Measurements from ENCODE around the gene FAM181A.

Gene FAM181A

GRCh38 chr14:93954516-93954830 is 27.3 kb downstream of the FAM181A start:
- no peaks in the 10 kb centered on the region for H3K36me3 ChIP-seq (replicated peaks)
- no peaks in the 10 kb centered on the region for H3K4me1 ChIP-seq
- H3K9me3 ChIP-seq: no peaks in the 10 kb centered on the region
- no peak for DNase-seq (ENCODE audit: low spot score in 2 of 2)
- in situ Hi-C loops (cut with MboI; ENCODE audit: low sequenced_read_pairs): no loop called here
- H3K27me3 ChIP-seq (ENCODE audit: low read depth): no peaks in the 10 kb centered on the region
- no peak overlapping the region for H3K4me3 ChIP-seq

GRCh38 chr14:93954900-93955849 is 28.0 kb downstream of the FAM181A start:
- in situ Hi-C loops (cut with MboI; ENCODE audit: low sequenced_read_pairs): no loop called here
- no peaks in the 10 kb centered on the region for H3K9me3 ChIP-seq
- H3K4me3 ChIP-seq: no peak overlapping the region
- no peaks in the 10 kb centered on the region for H3K27me3 ChIP-seq (ENCODE audit: low read depth)
- no peak for DNase-seq (ENCODE audit: low spot score in 2 of 2)
- no peaks in the 10 kb centered on the region for H3K36me3 ChIP-seq (replicated peaks)
- no peaks in the 10 kb centered on the region for H3K4me1 ChIP-seq

DNA sequence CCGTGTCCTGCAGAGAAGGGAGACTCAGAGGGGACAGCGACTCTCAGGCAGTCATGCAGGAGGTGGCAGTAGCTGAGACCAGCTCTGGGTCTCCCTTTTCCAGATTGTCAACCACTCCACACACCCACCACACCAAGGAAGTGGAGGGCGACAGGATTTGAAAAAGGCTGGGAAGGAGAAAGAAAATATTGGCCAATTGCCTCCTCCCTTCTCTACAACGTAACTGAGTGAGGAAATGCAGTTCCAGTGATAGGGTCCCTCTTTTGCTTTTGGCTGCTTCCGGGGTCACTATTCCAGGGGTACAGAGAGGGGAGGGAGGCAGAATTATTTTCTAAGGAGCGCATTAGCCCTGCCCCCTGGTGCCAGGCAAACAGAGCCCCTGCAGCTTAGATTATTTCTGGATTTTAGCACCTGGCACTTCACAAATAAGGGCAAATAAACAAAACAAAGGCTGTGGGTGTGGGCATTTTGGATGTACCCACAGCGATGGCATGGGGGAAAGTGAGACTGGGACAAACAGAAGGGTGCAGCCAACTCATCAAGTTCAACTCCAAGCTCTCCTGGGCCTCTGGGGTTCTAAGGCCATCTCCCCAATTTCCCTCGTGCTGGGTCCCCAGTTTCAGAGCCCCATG is 28.8 kb downstream of the FAM181A start:
- no peak for DNase-seq (ENCODE audit: low spot score in 2 of 2)
- no peak overlapping the region for H3K4me3 ChIP-seq
- no peaks in the 10 kb centered on the region for H3K9me3 ChIP-seq
- H3K4me1 ChIP-seq: no peaks in the 10 kb centered on the region
- H3K36me3 ChIP-seq (replicated peaks): no peaks in the 10 kb centered on the region
- in situ Hi-C loops (cut with MboI; ENCODE audit: low sequenced_read_pairs): no loop called here
- no peaks in the 10 kb centered on the region for H3K27me3 ChIP-seq (ENCODE audit: low read depth)

- H3K9me3 ChIP-seq: no peaks in the 10 kb centered on the region
- no peak overlapping the region for H3K4me3 ChIP-seq
- no peaks in the 10 kb centered on the region for H3K27me3 ChIP-seq (ENCODE audit: low read depth)
- no peak for DNase-seq (ENCODE audit: low spot score in 2 of 2)
- in situ Hi-C loops (cut with MboI; ENCODE audit: low sequenced_read_pairs): no loop called here
- H3K4me1 ChIP-seq: no peaks in the 10 kb centered on the region
- no peaks in the 10 kb centered on the region for H3K36me3 ChIP-seq (replicated peaks)
Observed at GRCh38 chr14:93956514-93957332, 29.6 kb downstream of the FAM181A start.

DNA sequence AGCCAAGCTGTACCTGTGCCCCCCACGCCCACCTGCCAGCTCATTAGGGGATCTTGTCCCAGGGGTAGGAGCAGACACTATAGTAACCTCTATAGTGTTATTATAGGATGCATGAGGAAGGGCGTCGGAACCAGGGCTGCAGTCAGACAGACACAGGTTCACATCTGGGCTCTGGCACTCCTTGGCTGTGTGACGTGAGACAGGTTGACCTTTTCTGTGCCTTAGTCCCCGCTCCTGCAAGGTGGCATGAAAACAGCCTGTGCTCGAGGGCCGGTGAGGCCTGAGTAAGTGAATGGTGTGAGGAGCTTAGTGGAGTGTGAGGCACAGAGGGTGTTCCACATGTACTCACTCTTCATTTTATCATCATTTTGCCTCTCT is 30.2 kb downstream of the FAM181A start:
- no peaks in the 10 kb centered on the region for H3K9me3 ChIP-seq
- no peaks in the 10 kb centered on the region for H3K4me1 ChIP-seq
- H3K27me3 ChIP-seq (ENCODE audit: low read depth): no peaks in the 10 kb centered on the region
- DNase-seq (ENCODE audit: low spot score in 2 of 2): no peak
- in situ Hi-C loops (cut with MboI; ENCODE audit: low sequenced_read_pairs): no loop called here
- H3K4me3 ChIP-seq: no peak overlapping the region
- H3K36me3 ChIP-seq (replicated peaks): no peaks in the 10 kb centered on the region

DNA sequence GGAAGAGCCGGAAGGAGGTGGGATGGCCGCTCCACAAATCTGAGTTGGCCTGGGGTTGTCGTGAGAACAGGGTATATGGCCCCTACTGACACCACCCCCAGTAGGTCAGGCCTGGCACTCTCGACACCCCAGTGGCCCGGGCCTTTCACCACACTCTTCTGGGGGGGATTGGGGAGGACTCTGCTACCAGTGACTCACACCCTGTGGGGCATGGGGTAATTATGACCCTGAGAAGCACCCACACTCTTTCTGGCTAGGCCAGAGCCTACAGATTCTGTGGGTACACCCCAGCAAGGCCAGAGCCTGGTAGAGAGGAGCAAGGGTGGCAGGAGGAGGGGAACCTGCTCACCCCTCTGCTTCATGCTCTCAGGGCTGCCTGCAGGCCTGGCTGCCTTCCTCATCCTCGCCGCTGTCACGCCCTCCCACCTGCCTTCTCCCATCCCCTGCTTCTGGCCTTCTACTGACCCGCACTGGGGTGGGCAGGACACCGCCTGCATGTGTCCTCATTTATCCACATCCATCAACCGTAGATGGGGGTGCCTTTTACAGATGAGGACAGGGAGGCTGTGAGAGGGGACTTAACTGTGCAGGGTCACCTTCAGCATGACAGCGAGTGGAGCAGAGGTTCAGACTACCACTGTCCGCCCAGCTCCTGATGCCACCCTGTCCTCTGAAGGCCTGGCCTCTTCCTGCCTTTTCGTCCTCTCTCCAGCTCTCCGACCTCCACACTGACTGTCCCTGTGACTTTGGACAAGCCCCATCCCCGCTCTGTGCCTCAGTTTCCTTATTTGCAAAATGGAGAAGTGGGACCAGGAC is 30.8 kb downstream of the FAM181A start:
- DNase-seq (ENCODE audit: low spot score in 2 of 2): no peak
- in situ Hi-C loops (cut with MboI; ENCODE audit: low sequenced_read_pairs): no loop called here
- Histone ChIP-seq H3K36me3 (replicated peaks) (no peaks in the 10 kb centered on the region), H3K9me3 (no peaks in the 10 kb centered on the region), H3K4me3 (no peak overlapping the region), H3K4me1 (no peaks in the 10 kb centered on the region), H3K27me3 (ENCODE audit: low read depth) (no peaks in the 10 kb centered on the region)

DNA sequence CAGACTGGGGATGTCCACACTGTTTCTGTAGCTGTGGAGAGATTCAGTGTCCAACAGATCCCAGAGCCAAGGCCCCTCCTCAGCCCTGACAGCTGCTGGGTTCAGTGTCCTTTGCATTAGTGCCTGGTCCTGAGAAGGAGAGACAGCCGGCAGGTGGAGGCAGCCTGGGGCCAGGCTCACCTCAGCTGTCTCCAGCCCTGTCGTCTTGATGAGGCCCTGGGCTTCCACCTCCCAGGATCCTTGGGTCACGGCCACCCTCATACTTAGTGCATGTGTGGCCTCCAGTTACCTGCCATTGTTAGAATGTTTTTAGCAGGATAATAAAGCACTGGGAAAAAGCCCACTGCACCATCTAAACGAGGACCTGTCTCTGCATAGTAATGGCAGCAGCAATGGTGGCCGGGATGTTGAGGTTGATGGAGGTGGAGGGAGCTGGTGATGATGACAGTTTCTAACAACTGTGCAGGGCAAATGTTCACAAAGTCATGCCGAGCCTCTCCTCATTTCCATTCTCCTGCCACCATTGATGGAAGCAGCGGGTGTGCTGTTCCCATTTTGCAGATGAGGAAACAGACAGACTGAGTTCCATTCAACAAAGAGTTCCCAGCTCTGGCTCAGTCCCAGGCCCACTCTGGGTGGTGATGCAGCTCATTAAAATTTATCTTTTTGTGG is 31.6 kb downstream of the FAM181A start:
- H3K4me1 ChIP-seq: no peaks in the 10 kb centered on the region
- H3K27me3 ChIP-seq (ENCODE audit: low read depth): no peaks in the 10 kb centered on the region
- no peaks in the 10 kb centered on the region for H3K36me3 ChIP-seq (replicated peaks)
- H3K4me3 ChIP-seq: no peak overlapping the region
- H3K9me3 ChIP-seq: no peaks in the 10 kb centered on the region
- no peak for DNase-seq (ENCODE audit: low spot score in 2 of 2)
- in situ Hi-C loops (cut with MboI; ENCODE audit: low sequenced_read_pairs): no loop called here

DNA sequence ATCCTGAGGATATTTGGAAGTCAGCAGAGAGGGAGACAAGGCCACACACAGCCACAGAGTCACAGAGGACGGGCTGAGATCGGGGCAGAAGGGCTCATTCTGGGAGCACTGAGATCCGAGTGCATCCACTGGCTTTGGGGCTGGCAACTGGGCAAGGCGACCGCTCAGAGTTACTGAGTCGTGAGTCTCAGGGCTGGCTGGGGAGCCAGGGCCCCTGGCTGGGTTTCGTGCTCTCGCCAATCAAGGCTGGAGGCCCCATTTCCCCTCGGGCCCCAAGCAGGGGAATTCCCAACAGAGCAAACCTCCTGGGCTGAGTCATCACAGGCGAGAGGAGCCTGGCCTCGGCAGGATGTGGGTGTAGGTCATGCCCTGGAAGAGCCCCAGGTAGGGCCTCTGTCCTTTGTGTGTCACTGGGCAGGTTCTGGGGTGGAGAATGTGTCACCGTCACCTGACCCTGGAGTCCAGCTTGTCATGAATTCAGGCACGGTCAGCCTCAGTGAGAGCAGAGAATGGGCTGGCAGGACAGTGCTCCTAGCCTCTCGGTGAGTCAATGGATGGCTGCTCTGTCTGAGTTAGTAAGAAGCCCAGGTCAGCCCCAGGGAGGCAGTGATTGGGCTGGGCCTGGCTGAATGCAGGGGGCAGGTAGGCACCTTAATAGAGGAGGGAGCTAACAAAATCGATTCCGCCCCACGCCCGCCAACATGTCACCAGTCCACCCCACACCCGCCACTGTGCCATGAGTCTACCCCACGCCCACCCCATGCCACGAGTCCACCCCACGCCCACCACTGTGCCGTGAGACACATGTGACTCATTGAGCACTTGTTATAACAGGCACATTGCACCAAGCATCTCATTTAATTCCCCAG is 32.3 kb downstream of the FAM181A start:
- no peak for DNase-seq (ENCODE audit: low spot score in 2 of 2)
- no peak overlapping the region for H3K4me3 ChIP-seq
- in situ Hi-C loops (cut with MboI; ENCODE audit: low sequenced_read_pairs): no loop called here
- H3K4me1 ChIP-seq: no peaks in the 10 kb centered on the region
- no peaks in the 10 kb centered on the region for H3K36me3 ChIP-seq (replicated peaks)
- H3K9me3 ChIP-seq: no peaks in the 10 kb centered on the region
- no peaks in the 10 kb centered on the region for H3K27me3 ChIP-seq (ENCODE audit: low read depth)

GRCh38 chr14:93960108-93960475 is 32.9 kb downstream of the FAM181A start:
- no peaks in the 10 kb centered on the region for H3K36me3 ChIP-seq (replicated peaks)
- no peak for DNase-seq (ENCODE audit: low spot score in 2 of 2)
- H3K4me3 ChIP-seq: no peak overlapping the region
- H3K4me1 ChIP-seq: no peaks in the 10 kb centered on the region
- no peaks in the 10 kb centered on the region for H3K9me3 ChIP-seq
- H3K27me3 ChIP-seq (ENCODE audit: low read depth): no peaks in the 10 kb centered on the region
- in situ Hi-C loops (cut with MboI; ENCODE audit: low sequenced_read_pairs): no loop called here

GRCh38 chr14:93960774-93961438 is 33.8 kb downstream of the FAM181A start:
- Histone ChIP-seq H3K4me3 (no peak overlapping the region), H3K36me3 (replicated peaks) (no peaks in the 10 kb centered on the region), H3K27me3 (ENCODE audit: low read depth) (no peaks in the 10 kb centered on the region), H3K4me1 (no peaks in the 10 kb centered on the region), H3K9me3 (no peaks in the 10 kb centered on the region)
- in situ Hi-C loops (cut with MboI; ENCODE audit: low sequenced_read_pairs): no loop called here
- DNase-seq (ENCODE audit: low spot score in 2 of 2): no peak

- no peaks in the 10 kb centered on the region for H3K27me3 ChIP-seq (ENCODE audit: low read depth)
- in situ Hi-C loops (cut with MboI; ENCODE audit: low sequenced_read_pairs): no loop called here
- H3K4me1 ChIP-seq: no peaks in the 10 kb centered on the region
- no peak for DNase-seq (ENCODE audit: low spot score in 2 of 2)
- H3K4me3 ChIP-seq: no peak overlapping the region
- H3K9me3 ChIP-seq: no peaks in the 10 kb centered on the region
- no peaks in the 10 kb centered on the region for H3K36me3 ChIP-seq (replicated peaks)
Observed at GRCh38 chr14:93961620-93962019, 34.5 kb downstream of the FAM181A start.
